ENCODE measurements around the gene COX11.

- TF ChIP-seq CTCF (IDR thresholded peaks at IDR 0.05) (no peak), POLR2A (IDR thresholded peaks at IDR 0.05) (no peak)
These were observed 23.7 kb downstream of the COX11 start for GRCh38 chr17:54944796-54945195.
